Erythroblast (primary cell): ENCODE measurements around the gene SLC17A7.

ENCODE experiments used
- GATA1 ChIP-seq: IDR thresholded peaks from 2 replicates; pipeline ENCODE4 v1.6.1; 2011; ENCODE audit warnings: low read depth, mild to moderate bottlenecking, control low read depth, low read length, moderate library complexity
- POLR2A ChIP-seq: IDR thresholded peaks from 2 replicates; pipeline ENCODE4 v1.6.1; 2011; ENCODE audit warnings: mild to moderate bottlenecking, low read length

DNA sequence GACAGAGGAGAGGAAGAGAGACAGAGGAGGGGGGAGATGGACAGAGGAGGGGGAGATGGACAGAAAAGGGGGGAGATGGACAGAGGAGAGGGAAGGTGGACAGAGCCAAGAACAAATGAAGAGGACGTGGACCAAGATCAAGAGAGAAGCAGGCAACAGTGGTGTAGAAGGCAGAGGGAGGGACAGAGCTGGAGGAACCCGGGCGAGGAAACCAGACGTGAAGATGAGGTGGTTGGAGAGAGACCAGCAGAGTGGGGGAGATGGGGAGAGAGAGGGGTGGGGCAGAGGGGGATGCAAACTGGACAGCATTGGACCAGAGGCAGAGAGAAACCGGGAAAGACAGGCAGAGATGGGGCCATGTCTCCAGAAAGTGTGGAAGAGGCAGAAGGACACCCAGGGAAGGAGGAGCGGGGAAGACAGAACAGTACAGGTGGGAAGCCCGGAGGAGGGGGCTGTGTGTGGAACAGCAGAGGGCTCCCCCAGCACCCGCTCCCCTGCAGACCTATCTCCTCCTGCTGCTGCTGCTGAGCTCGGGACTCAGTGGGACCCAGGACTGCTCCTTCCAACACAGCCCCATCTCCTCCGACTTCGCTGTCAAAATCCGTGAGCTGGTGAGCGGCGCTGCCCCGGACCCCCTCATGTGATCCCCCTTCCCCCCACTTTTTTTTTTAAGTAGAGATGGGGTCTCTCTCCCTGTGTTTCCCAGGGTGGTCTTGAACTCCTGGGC, 34.0 kb upstream of the SLC17A7 start:
- TF ChIP-seq POLR2A (no peak), GATA1 (no peak)
